Measurements from ENCODE around the gene DCTN5.

DNA sequence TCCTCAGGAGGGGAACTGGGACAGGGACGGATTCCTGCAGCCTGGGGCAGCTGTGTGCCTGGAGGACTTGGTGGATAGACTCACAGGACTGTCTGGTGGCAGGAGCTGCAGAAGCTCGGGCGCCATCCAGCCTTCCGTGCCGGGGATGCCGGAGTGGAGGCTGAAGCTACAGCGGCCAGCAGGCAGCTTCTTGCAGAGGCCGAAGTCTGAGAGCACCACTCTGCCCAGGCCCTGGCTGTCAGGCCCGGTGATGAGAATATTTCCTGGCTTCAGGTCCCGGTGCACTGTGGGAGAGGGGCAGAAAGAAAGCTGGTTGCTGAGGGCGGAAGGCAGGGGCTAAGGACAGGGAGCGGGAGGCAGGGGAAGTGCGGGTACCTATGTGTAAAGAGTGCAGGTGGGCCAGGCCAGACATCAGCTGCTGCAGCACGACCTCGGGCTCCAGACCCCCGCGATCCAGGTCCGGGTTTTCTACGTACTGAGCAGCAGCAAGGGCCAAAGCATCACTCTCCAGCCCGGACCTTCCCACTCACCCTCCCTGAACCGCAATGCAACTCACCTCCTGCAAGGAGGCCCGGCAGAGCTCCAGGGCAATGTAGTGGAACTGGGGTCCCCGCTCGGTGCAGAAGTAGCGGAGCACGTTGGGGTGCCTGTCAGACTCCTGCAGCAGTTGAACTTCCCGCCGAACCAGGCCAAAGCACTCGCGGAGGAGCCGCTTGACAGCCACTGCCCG is 53.5 kb downstream of the DCTN5 start:
- TF ChIP-seq CTCF (IDR thresholded peaks at IDR 0.05 in 8 of 11, conservative IDR thresholded peaks at IDR 0.05 in 3 of 11): no peak
- no peak for TF ChIP-seq POLR2A (IDR thresholded peaks at IDR 0.05)
- no peak for TF ChIP-seq POLR2AphosphoS5 (IDR thresholded peaks at IDR 0.05)
